Neural crest cell (in vitro differentiated cells): ENCODE results near the gene CREM. TPM values are rescaled to one million over a fixed set of nuclear protein-coding genes. Genes with fewer than 3 reads are reported as not detected.

ENCODE experiments used
- DNase-seq: peaks from one replicate; pipeline ENCODE4 v3.0.0; 2021; ENCODE audit warnings: low read depth, mixed read lengths, low spot score
- H3K27ac Mint-ChIP-seq: one replicate; pipeline ENCODE4 v1.8.0; 2021; ENCODE audit warnings: mild to moderate bottlenecking, mixed read lengths; ENCODE audit not compliant: unreplicated experiment
- H3K27me3 Mint-ChIP-seq: 2 replicates; pipeline ENCODE4 v1.8.0; 2021; ENCODE audit warnings: low read depth, mild to moderate bottlenecking, mixed read lengths
- H3K36me3 Mint-ChIP-seq: 2 replicates; pipeline ENCODE4 v1.8.0; 2021; ENCODE audit warnings: low read depth, mild to moderate bottlenecking, mixed read lengths
- H3K4me1 Mint-ChIP-seq: 2 replicates; pipeline ENCODE4 v1.8.0; 2021; ENCODE audit warnings: mixed read lengths
- H3K4me3 Mint-ChIP-seq: one replicate; pipeline ENCODE4 v1.8.0; 2021; ENCODE audit warnings: mild to moderate bottlenecking, mixed read lengths
- H3K9me3 Mint-ChIP-seq: 2 replicates; pipeline ENCODE4 v1.8.0; 2021; ENCODE audit warnings: mixed read lengths
- total RNA-seq: library from RNA; stranded (reverse); gene quantifications from 2 replicates; pipeline ENCODE4 v1.2.1, GENCODE V29; 2021
- TF ChIP-seq, protein P1 (sequence below): fragments of 200-600 bp; sonication (generic); conservative IDR thresholded peaks from 2 replicates; pipeline ENCODE4 v1.5.0; 2021; ENCODE audit warnings: antibody characterized with exemption, mild to moderate bottlenecking

CREM gene
- total RNA-seq, 1 donor from 2014 or later = 29.6 TPM

DNA sequence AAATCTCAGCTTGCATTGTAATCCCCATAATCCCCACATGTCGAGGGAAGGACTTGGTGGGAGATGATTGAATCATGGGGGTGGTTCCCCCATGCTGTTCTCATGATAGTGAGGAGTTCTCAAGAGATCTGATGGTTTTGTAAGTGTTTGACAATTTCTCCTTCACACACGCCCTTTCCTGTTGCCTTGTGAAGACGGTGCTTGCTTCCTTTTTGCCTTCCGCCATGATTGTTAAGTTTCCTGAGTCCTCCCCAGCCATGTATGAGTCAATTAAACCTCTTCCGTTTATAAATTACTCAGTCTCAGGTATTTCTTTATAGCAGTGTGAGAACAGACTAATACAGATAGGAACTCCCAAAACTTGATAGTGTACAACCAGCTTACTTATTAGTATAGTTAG is 98.6 kb downstream of the CREM start:
- TF ChIP-seq, protein P1, sequence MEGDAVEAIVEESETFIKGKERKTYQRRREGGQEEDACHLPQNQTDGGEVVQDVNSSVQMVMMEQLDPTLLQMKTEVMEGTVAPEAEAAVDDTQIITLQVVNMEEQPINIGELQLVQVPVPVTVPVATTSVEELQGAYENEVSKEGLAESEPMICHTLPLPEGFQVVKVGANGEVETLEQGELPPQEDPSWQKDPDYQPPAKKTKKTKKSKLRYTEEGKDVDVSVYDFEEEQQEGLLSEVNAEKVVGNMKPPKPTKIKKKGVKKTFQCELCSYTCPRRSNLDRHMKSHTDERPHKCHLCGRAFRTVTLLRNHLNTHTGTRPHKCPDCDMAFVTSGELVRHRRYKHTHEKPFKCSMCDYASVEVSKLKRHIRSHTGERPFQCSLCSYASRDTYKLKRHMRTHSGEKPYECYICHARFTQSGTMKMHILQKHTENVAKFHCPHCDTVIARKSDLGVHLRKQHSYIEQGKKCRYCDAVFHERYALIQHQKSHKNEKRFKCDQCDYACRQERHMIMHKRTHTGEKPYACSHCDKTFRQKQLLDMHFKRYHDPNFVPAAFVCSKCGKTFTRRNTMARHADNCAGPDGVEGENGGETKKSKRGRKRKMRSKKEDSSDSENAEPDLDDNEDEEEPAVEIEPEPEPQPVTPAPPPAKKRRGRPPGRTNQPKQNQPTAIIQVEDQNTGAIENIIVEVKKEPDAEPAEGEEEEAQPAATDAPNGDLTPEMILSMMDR = no peak
- H3K4me1 Mint-ChIP-seq = peaks cover 6% of the 10 kb centered on the region
- no peaks in the 10 kb centered on the region for H3K9me3 Mint-ChIP-seq
- no peak overlapping the region for H3K27ac Mint-ChIP-seq
- H3K4me3 Mint-ChIP-seq = no peak overlapping the region
- no peaks in the 10 kb centered on the region for H3K36me3 Mint-ChIP-seq
- DNase-seq = no peak
- no peaks in the 10 kb centered on the region for H3K27me3 Mint-ChIP-seq

DNA sequence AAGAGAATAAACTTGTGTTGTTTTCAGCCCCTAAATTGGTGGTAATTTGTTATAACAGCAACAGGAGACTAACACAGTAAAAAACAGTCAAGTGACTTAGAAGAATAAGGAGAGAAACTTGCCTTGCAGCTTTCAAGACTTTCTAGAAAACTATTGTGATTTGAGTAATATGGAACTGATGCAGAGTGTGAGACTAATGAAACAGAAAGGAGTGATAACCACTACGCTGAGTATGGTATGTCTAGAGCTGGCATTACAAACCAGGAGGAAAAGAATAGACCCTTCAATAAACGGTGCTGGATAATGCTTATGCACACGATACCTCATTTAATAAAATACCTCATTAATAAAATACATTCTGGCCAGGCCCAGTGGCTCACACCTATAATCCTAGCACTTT is 99.9 kb downstream of the CREM start:
- no peak for DNase-seq
- H3K27ac Mint-ChIP-seq = no peak overlapping the region
- TF ChIP-seq, protein P1 = no peak

DNA sequence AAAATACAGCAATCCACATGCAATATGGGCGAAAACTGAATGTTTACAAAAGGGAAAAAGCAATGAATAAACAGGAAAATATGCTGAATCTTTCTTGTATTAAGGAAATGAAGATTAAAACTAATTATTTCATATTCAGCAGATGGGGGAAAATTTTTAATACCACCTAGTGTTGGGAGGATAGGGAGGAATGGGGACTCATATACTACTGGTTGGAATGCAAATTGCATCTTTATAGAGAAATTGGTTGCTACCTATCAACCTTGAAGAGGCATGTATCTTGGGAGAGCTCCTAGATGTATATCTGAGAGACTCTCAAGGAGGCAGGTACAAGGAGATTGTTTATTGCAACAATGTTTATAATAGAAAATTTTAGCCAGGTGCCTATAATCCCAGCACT is 101.4 kb downstream of the CREM start:
- TF ChIP-seq, protein P1 = peak; percentile 18

More for the DNA sequence above, 99.9 kb downstream of the CREM start:
- Mint-ChIP-seq H3K4me3 (no peak overlapping the region), H3K9me3 (no peaks in the 10 kb centered on the region), H3K27me3 (no peaks in the 10 kb centered on the region), H3K4me1 (no peaks in the 10 kb centered on the region), H3K36me3 (no peaks in the 10 kb centered on the region)

DNA sequence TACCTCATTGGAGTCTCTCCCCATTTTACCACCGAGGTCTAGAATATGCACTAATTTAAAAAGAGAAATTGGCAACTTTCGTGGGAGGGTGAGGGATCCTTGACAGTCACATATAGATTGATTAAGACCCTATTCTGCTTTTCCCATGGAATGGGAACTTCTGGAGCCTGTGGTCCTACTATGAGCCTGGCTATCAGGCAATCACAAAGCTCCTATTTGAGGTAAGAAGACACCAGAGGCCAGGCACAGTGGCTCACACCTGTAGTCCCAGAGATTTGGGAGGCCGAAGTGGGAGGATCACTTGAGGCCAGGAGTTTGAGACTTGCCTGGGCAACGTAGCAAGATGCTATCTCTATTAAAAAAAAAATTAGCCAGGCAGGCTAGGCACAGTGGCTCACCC is 105.0 kb downstream of the CREM start:
- Mint-ChIP-seq H3K27ac (no peak overlapping the region), H3K4me3 (no peak overlapping the region), H3K27me3 (no peaks in the 10 kb centered on the region), H3K4me1 (no peaks in the 10 kb centered on the region), H3K36me3 (no peaks in the 10 kb centered on the region), H3K9me3 (no peaks in the 10 kb centered on the region)
- DNase-seq = no peak
- TF ChIP-seq, protein P1 = no peak

More for the DNA sequence above, 101.4 kb downstream of the CREM start:
- no peak for DNase-seq
- Mint-ChIP-seq H3K9me3 (no peaks in the 10 kb centered on the region), H3K27ac (no peak overlapping the region), H3K27me3 (no peaks in the 10 kb centered on the region), H3K36me3 (no peaks in the 10 kb centered on the region), H3K4me3 (no peak overlapping the region), H3K4me1 (no peaks in the 10 kb centered on the region)

DNA sequence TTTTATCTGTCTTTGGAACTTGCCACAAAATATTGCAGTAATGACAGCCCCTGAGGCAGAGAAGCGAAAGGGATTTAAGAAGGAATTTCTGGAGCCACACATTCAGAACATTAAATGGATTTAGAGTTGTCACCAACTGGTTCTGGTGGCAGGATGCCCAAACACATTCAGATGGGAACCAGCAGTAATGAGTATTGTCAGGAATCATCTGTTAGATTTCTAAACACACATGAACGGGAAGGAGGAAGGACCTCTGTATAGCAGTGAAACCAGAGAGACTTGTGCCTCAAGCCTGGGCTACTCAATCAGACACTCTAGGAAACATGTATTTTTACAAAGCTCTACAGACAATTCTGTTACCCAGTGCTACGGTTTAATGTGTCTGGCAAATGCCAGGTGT is 105.9 kb downstream of the CREM start:
- H3K27ac Mint-ChIP-seq = no peak overlapping the region
- no peaks in the 10 kb centered on the region for H3K4me1 Mint-ChIP-seq
- H3K4me3 Mint-ChIP-seq = no peak overlapping the region

More for the DNA sequence above, 105.9 kb downstream of the CREM start:
- Mint-ChIP-seq H3K36me3 (no peaks in the 10 kb centered on the region), H3K27me3 (no peaks in the 10 kb centered on the region), H3K9me3 (no peaks in the 10 kb centered on the region)
- DNase-seq = no peak
- TF ChIP-seq, protein P1 = no peak
